Activated naive CD4-positive, alpha-beta T cell treated with anti-CD3 and anti-CD28 coated beads for 36 hours (primary cell): ENCODE measurements around the gene PCDHA13. TPM values are rescaled to one million over a fixed set of nuclear protein-coding genes. Genes with fewer than 3 reads are reported as not detected.
A peak's percentile ranks its signal among the peaks of the same experiment; 100 is the strongest.
"Not testable (repeated sequence)": the region's sequence is repeated elsewhere in the genome, so short reads cannot be mapped to it uniquely, and the experiment has no call there.

ENCODE experiments used
- CTCF ChIA-PET: fragments of 350-600 bp; sonication (Branson Sonifier 250); formaldehyde crosslinking; loops from one replicate; lab custom pipeline; 2021; ENCODE audit warnings: antibody characterized with exemption; lab: Charles Lee
- DNase-seq: peaks from one replicate; pipeline ENCODE4 v3.0.0-alpha.2; 2020
- H3K27ac Mint-ChIP-seq: one replicate; pipeline ENCODE4 v1.8.0; 2021; ENCODE audit warnings: mild to moderate bottlenecking, mixed read lengths
- H3K27me3 Mint-ChIP-seq: one replicate; pipeline ENCODE4 v1.8.0; 2021; ENCODE audit warnings: low read depth, mixed read lengths
- H3K36me3 Mint-ChIP-seq: one replicate; pipeline ENCODE4 v1.8.0; 2021; ENCODE audit warnings: low read depth, mixed read lengths
- H3K4me1 Mint-ChIP-seq: one replicate; pipeline ENCODE4 v1.8.0; 2021; ENCODE audit warnings: low read depth, mixed read lengths
- H3K4me3 Mint-ChIP-seq: one replicate; pipeline ENCODE4 v1.8.0; 2021; ENCODE audit warnings: mild to moderate bottlenecking, moderate library complexity, mixed read lengths
- H3K9me3 Mint-ChIP-seq: one replicate; pipeline ENCODE4 v1.8.0; 2021; ENCODE audit warnings: mixed read lengths
- intact Hi-C: fragments of 100-400 bp; cut with micrococcal nuclease; formaldehyde crosslinking; loops from one replicate; pipeline ENCODE4 v1.15.1; 2023
- total RNA-seq, 2 experiments: library from RNA; stranded (reverse); gene quantifications; one replicate each; pipeline ENCODE4 v1.2.3, GENCODE V29; 2021

PCDHA13 gene, protein sequence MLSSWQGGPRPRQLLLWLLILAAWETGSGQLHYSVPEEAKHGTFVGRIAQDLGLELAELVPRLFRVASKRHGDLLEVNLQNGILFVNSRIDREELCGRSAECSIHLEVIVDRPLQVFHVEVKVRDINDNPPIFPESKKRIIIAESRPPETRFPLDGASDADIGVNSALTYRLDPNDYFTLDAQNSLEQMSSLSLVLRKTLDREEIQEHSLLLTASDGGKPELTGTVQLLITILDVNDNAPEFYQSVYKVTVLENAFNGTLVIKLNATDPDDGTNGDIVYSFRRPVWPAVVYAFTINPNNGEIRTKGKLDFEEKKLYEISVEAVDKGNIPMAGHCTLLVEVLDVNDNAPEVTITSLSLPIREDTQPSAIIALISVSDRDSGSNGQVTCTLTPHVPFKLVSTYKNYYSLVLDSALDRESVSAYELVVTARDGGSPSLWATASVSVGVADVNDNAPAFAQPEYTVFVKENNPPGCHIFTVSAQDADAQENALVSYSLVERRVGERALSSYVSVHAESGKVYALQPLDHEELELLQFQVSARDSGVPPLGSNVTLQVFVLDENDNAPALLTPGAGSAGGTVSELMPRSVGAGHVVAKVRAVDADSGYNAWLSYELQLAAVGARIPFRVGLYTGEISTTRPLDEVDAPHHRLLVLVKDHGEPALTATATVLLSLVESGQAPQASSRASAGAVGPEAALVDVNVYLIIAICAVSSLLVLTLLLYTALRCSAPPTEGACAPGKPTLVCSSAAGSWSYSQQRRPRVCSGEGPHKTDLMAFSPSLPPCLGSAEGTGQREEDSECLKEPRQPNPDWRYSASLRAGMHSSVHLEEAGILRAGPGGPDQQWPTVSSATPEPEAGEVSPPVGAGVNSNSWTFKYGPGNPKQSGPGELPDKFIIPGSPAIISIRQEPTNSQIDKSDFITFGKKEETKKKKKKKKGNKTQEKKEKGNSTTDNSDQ
- not detected for total RNA-seq

DNA sequence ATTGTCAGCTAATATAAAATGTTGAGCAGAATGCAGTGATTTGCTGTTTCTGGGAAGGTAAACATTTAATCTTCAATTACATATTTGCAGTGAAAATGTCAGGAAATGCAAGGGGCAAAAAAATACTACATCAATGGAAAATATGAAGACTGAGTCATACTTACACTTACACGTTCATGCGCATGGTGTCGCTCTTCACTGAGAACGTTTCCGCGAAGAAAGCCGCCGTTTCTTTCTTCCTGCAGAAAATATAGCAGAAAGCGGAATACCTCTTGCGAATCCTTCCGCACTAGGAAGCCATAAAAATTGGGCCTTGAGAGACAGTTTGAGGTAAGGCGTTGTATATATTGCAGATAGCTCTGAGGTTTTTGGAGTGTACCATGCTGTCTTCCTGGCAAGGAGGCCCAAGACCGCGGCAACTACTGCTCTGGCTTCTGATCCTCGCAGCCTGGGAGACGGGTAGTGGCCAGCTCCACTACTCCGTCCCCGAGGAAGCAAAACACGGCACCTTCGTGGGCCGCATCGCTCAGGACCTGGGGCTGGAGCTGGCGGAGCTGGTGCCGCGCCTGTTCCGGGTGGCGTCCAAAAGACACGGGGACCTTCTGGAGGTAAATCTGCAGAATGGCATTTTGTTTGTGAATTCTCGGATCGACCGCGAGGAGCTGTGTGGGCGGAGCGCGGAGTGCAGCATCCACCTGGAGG lies at the start of gene PCDHA13:
Gene PCDHA13 (plus strand): TSS at position 236 of the 702 bp plus-strand sequence. CDS start 145 bp downstream, at position 381.
- H3K27ac Mint-ChIP-seq = peak within 1 kb of the TSS; percentile 50
- H3K27me3 Mint-ChIP-seq = peaks cover 33% of the 10 kb centered on the region
- H3K36me3 Mint-ChIP-seq = peaks cover 10% of the 10 kb centered on the region
- H3K4me3 Mint-ChIP-seq = no peak within 1 kb of the TSS
- CTCF ChIA-PET = interaction anchor here (0.7 kb wide), 1 partner anchor 108 kb away, joined by 3 read pairs; no protein-coding TSS in a partner anchor
- DNase-seq = no peak
- intact Hi-C loops = loop anchor here (2.0 kb wide), 1 partner anchor 159 kb away; no protein-coding TSS in a partner anchor
- H3K4me1 Mint-ChIP-seq = no peaks in the 10 kb centered on the region
- peaks cover 16% of the 10 kb centered on the region for H3K9me3 Mint-ChIP-seq

DNA sequence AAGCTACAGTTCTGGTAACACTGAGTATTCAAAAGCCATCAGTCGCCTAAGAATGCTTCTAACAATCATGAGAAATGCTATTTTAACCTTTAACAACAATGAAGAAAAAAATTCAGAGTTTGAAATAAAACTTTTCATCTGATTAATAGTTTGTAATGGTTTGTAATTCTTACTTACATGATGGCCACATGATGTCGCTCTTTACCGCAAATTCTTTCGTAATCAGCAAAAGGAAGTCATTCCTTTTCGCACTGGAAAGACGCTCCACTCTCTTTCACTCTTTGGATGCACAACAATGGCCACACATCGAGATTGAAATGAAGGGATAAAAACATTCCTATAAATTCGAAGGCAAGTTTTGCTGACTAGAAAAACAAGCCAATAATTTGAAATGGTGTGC lies 47.9 kb upstream of the PCDHA13 start, which contains the start of gene PCDHA7:
Gene PCDHA7 (plus strand): TSS at position 277 of the 400 bp plus-strand sequence. CDS start 115 bp downstream, at position 392.
- CTCF ChIA-PET = interaction anchor here (0.7 to 1.0 kb wide), 2 partner anchors 9 to 24 kb away, joined by 3 read pairs; no protein-coding TSS in a partner anchor
- Mint-ChIP-seq H3K27ac (no peak within 1 kb of the TSS), H3K4me1 (no peaks in the 10 kb centered on the region), H3K4me3 (no peak within 1 kb of the TSS), H3K36me3 (peaks cover 7% of the 10 kb centered on the region), H3K27me3 (peaks cover 37% of the 10 kb centered on the region), H3K9me3 (peaks cover 15% of the 10 kb centered on the region)
- no peak for DNase-seq
- intact Hi-C loops = no loop called here

DNA sequence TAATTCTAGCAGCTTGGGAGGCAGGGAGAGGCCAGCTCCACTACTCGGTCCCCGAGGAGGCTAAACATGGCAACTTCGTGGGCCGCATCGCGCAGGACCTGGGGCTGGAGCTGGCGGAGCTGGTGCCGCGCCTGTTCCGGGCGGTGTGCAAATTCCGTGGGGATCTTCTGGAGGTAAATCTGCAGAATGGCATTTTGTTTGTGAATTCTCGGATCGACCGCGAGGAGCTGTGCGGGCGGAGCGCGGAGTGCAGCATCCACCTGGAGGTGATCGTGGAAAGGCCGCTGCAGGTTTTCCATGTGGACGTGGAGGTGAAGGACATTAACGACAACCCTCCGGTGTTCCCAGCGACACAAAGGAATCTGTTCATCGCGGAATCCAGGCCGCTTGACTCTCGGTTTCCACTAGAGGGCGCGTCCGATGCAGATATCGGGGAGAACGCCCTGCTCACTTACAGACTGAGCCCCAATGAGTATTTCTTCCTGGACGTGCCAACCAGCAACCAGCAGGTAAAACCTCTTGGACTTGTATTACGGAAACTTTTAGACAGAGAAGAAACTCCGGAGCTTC lies 47.4 kb upstream of the PCDHA13 start:
- Mint-ChIP-seq H3K27me3 (peaks cover 39% of the 10 kb centered on the region), H3K9me3 (peaks cover 14% of the 10 kb centered on the region)
- H3K4me1 Mint-ChIP-seq, H3K4me3 Mint-ChIP-seq, intact Hi-C loops, DNase-seq, H3K36me3 Mint-ChIP-seq, H3K27ac Mint-ChIP-seq: not testable (repeated sequence)
- CTCF ChIA-PET = interaction anchor here (0.7 to 1.0 kb wide), 2 partner anchors 8 to 25 kb away, joined by 3 read pairs; no protein-coding TSS in a partner anchor

DNA sequence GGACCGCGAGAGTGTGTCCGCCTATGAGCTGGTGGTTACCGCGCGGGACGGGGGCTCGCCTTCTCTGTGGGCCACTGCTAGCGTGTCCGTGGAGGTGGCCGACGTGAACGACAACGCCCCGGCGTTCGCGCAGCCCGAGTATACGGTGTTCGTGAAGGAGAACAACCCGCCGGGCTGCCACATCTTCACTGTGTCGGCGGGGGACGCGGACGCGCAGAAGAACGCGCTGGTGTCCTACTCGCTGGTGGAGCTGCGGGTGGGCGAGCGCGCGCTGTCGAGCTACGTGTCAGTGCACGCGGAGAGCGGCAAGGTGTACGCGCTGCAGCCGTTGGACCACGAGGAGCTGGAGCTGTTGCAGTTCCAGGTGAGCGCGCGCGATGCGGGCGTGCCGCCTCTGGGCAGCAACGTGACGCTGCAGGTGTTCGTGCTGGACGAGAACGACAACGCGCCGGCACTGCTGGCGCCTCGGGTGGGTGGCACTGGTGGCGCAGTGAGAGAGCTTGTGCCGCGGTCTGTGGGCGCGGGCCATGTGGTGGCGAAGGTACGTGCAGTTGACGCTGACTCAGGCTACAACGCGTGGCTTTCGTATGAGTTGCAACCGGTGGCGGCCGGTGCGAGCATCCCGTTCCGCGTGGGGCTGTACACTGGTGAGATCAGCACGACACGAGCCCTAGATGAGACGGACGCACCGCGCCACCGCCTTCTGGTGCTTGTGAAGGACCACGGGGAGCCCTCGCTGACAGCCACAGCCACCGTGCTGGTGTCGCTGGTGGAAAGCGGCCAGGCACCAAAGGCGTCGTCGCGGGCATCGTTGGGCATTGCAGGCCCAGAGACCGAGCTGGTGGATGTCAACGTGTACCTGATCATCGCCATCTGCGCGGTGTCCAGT lies 46.1 kb upstream of the PCDHA13 start:
- intact Hi-C loops = no loop called here
- Mint-ChIP-seq H3K36me3 (peaks cover 9% of the 10 kb centered on the region), H3K27me3 (peaks cover 45% of the 10 kb centered on the region)

DNA sequence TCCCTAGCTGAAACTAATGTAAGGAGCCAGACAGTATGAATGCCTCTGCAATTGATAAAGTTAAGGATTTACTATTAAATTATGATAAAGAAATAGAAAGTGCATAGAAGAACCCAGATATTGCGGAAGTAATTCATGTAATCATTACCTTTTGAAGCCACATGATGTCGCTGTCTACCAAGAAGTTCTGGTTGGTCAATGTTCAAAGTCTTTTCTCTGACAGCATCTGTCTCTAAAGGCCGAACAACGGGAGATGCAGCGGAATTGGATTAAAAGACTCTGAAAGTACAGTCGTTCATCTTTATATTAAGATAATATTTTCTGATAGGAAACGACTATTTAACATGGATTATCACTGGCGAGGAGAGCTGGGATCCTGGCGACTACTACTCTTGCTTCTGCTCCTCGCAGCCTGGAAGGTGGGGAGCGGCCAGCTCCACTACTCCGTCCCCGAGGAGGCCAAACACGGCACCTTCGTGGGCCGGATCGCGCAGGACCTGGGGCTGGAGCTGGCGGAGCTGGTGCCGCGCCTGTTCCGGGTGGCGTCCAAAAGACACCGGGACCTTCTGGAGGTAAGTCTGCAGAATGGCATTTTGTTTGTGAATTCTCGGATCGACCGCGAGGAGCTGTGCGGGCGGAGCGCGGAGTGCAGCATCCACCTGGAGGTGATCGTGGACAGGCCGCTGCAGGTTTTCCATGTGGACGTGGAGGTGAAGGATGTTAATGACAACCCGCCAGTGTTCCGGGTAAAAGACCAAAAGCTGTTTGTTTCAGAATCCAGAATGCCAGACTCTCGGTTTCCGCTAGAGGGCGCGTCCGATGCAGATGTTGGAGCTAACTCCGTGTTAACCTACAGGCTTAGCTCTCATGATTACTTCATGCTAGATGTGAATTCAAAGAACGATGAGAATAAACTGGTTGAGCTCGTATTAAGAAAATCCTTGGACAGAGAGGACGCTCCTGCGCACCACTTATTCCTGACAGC lies 40.7 kb upstream of the PCDHA13 start, which contains the start of gene PCDHA8:
Gene PCDHA8 (plus strand): TSS at position 210 of the 985 bp plus-strand sequence. CDS start 135 bp downstream, at position 345.
- no peak for DNase-seq
- Mint-ChIP-seq H3K4me3 (no peak within 1 kb of the TSS), H3K27ac (no peak within 1 kb of the TSS), H3K4me1 (no peaks in the 10 kb centered on the region), H3K27me3 (peaks cover 25% of the 10 kb centered on the region), H3K36me3 (peaks cover 2% of the 10 kb centered on the region), H3K9me3 (peaks cover 17% of the 10 kb centered on the region)
- CTCF ChIA-PET = interaction anchor here (0.6 to 1.0 kb wide), 3 partner anchors 48 to 1064 kb away, joined by 3 to 4 read pairs (median 3); no protein-coding TSS in a partner anchor
- intact Hi-C loops = no loop called here

More for the DNA sequence above, 46.1 kb upstream of the PCDHA13 start:
- no peak overlapping the region for H3K27ac Mint-ChIP-seq
- H3K9me3 Mint-ChIP-seq = peaks cover 20% of the 10 kb centered on the region
- CTCF ChIA-PET = no interaction called here
- DNase-seq = no peak
- no peak overlapping the region for H3K4me3 Mint-ChIP-seq
- no peaks in the 10 kb centered on the region for H3K4me1 Mint-ChIP-seq

DNA sequence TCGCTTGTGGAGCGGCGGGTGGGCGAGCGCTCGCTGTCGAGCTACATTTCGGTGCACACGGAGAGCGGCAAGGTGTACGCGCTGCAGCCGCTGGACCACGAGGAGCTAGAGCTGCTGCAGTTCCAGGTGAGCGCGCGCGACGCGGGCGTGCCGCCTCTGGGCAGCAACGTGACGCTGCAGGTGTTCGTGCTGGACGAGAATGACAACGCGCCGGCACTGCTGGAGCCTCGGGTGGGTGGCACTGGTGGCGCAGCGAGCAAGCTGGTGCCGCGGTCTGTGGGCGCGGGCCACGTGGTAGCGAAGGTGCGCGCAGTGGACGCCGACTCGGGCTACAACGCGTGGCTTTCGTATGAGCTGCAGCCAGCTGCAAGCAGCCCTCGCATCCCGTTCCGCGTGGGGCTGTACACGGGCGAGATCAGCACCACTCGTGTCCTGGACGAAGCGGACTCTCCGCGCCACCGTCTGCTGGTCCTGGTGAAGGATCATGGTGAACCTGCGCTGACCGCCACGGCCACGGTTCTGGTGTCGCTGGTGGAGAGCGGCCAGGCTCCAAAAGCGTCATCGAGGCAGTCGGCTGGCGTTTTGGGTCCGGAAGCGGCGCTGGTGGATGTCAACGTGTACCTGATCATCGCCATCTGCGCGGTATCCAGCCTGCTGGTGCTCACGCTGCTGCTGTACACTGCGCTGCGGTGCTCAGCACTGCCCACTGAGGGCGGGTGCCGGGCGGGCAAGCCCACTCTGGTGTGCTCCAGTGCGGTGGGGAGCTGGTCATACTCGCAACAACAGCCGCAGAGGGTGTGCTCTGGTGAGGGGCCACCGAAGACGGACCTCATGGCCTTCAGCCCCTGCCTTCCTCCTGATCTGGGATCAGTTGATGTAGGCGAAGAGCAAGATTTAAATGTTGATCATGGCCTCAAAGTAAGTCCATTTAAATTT lies 38.9 kb upstream of the PCDHA13 start:
- H3K4me1 Mint-ChIP-seq = no peaks in the 10 kb centered on the region
- H3K27me3 Mint-ChIP-seq = peaks cover 36% of the 10 kb centered on the region
- CTCF ChIA-PET = interaction anchor here (0.9 kb wide), 1 partner anchor 9 kb away, joined by 3 read pairs; the partner anchor contains the start of gene PCDHA7
- peaks cover 22% of the 10 kb centered on the region for H3K9me3 Mint-ChIP-seq
- no peak for DNase-seq
- intact Hi-C loops = no loop called here
- H3K36me3 Mint-ChIP-seq = peaks cover 2% of the 10 kb centered on the region
- no peak overlapping the region for H3K27ac Mint-ChIP-seq
- H3K4me3 Mint-ChIP-seq = no peak overlapping the region

DNA sequence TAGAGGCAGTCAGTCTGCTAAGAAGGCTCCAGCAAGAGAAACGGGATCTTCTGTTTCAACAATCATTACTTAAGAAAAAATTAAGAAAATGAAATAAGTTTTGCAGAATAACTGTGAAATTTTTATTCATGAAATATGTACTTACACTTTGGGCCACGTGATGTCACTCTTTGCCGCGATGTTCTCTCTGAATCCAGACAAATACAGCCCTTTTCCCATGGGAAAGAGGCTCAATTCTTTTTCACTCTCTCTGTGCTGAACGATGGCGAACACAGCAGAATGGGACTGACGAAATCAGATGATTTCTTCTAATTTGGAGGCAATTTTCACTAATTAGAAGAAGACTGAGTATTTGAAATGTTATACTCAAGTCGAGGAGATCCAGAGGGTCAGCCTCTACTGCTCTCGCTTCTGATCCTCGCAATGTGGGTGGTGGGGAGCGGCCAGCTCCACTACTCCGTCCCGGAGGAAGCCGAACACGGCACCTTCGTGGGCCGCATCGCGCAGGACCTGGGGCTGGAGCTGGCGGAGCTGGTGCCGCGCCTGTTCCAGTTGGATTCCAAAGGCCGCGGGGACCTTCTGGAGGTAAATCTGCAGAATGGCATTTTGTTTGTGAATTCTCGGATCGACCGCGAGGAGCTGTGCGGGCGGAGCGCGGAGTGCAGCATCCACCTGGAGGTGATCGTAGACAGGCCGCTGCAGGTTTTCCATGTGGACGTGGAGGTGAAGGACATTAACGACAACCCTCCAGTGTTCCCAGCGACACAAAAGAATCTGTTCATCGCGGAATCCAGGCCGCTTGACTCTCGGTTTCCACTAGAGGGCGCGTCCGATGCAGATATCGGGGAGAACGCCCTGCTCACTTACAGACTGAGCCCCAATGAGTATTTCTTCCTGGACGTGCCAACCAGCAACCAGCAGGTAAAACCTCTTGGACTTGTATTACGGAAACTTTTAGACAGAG lies 33.5 kb upstream of the PCDHA13 start, which contains the start of gene PCDHA9:
Gene PCDHA9 (plus strand): TSS at position 244 of the 964 bp plus-strand sequence. CDS start 114 bp downstream, at position 358.
- H3K9me3 Mint-ChIP-seq, H3K4me1 Mint-ChIP-seq, H3K27ac Mint-ChIP-seq, CTCF ChIA-PET, H3K4me3 Mint-ChIP-seq, intact Hi-C loops, DNase-seq, H3K36me3 Mint-ChIP-seq: not testable (repeated sequence)
- peaks cover 32% of the 10 kb centered on the region for H3K27me3 Mint-ChIP-seq

DNA sequence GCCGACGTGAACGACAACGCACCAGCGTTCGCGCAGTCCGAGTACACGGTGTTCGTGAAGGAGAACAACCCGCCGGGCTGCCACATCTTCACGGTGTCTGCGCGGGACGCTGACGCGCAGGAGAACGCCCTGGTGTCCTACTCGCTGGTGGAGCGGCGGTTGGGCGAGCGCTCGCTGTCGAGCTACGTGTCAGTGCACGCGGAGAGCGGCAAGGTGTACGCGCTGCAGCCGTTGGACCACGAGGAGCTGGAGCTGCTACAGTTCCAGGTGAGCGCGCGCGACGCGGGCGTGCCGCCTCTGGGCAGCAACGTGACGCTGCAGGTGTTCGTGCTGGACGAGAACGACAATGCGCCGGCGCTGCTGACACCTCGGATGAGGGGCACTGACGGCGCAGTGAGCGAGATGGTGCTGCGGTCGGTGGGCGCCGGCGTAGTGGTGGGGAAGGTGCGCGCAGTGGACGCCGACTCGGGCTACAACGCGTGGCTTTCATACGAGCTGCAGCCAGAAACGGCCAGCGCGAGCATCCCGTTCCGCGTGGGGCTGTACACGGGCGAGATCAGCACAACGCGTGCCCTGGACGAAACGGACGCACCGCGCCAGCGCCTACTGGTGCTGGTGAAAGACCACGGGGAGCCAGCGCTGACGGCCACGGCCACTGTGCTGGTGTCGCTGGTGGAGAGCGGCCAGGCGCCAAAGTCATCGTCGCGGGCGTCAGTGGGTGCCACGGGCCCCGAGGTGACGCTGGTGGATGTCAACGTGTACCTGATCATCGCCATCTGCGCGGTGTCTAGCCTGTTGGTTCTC lies 31.9 kb upstream of the PCDHA13 start:
- H3K9me3 Mint-ChIP-seq, intact Hi-C loops, H3K4me3 Mint-ChIP-seq, H3K27ac Mint-ChIP-seq, CTCF ChIA-PET, H3K36me3 Mint-ChIP-seq, H3K4me1 Mint-ChIP-seq, DNase-seq: not testable (repeated sequence)
- H3K27me3 Mint-ChIP-seq = peaks cover 34% of the 10 kb centered on the region
